Measurements from ENCODE around the gene RBFOX2.

RBFOX2 gene

GRCh38 chr22:35872451-35872850 is 156.2 kb downstream of the RBFOX2 start:
- no peak overlapping the region for H3K4me3 ChIP-seq (replicated peaks in 1 of 2; ENCODE audit: low read depth in 2 of 2, low read length in 2 of 2)
- no peak for TF ChIP-seq CTCF (IDR thresholded peaks at IDR 0.05; ENCODE audit: low read depth, low read length)
- no peak for DNase-seq (ENCODE audit: low read depth in 2 of 2)

- no peak overlapping the region for H3K4me3 ChIP-seq (replicated peaks in 1 of 2; ENCODE audit: low read depth in 2 of 2, low read length in 2 of 2)
- no peak for TF ChIP-seq CTCF (IDR thresholded peaks at IDR 0.05; ENCODE audit: low read depth, low read length)
- DNase-seq (ENCODE audit: low read depth in 2 of 2), result no peak
Observed at GRCh38 chr22:35870517-35871293, 157.9 kb downstream of the RBFOX2 start.

GRCh38 chr22:35868938-35869337 is 159.7 kb downstream of the RBFOX2 start:
- DNase-seq (ENCODE audit: low read depth in 2 of 2), result peak; percentile 26 to 30
- H3K4me3 ChIP-seq (replicated peaks in 1 of 2; ENCODE audit: low read depth in 2 of 2, low read length in 2 of 2), result no peak overlapping the region
- TF ChIP-seq CTCF (IDR thresholded peaks at IDR 0.05; ENCODE audit: low read depth, low read length), result no peak

- DNase-seq (ENCODE audit: low read depth in 2 of 2), result peak in 1 of 2 donors; percentile 65
- H3K4me3 ChIP-seq (replicated peaks in 1 of 2; ENCODE audit: low read depth in 2 of 2, low read length in 2 of 2), result no peak overlapping the region
- TF ChIP-seq CTCF (IDR thresholded peaks at IDR 0.05; ENCODE audit: low read depth, low read length), result no peak
Observed at GRCh38 chr22:35866651-35867050, 162.0 kb downstream of the RBFOX2 start.

GRCh38 chr22:35864545-35865165 is 164.0 kb downstream of the RBFOX2 start:
- DNase-seq (ENCODE audit: low read depth in 2 of 2), result no peak
- H3K4me3 ChIP-seq (replicated peaks in 1 of 2; ENCODE audit: low read depth in 2 of 2, low read length in 2 of 2), result no peak overlapping the region
- TF ChIP-seq CTCF (IDR thresholded peaks at IDR 0.05; ENCODE audit: low read depth, low read length), result no peak

- TF ChIP-seq CTCF (IDR thresholded peaks at IDR 0.05; ENCODE audit: low read depth, low read length), result no peak
Observed at GRCh38 chr22:35863432-35863831, 165.2 kb downstream of the RBFOX2 start.

More at GRCh38 chr22:35863432-35863831, 165.2 kb downstream of the RBFOX2 start:
- DNase-seq (ENCODE audit: low read depth in 2 of 2), result no peak
- no peak overlapping the region for H3K4me3 ChIP-seq (replicated peaks in 1 of 2; ENCODE audit: low read depth in 2 of 2, low read length in 2 of 2)
